Liver (tissue), 9 donors: ENCODE data around the gene MARCHF10. TPM values are rescaled to one million over a fixed set of nuclear protein-coding genes. Genes with fewer than 3 reads are reported as not detected.

Experiments used
- DNase-seq: peaks from one replicate; pipeline ENCODE4 v3.0.0-alpha.2; 2017; ENCODE audit warnings: low spot score
- H3K27ac ChIP-seq, 2 donors: one replicate each; pipeline ENCODE4 v1.7.0; 2013; ENCODE audit warnings: inconsistent platforms in 2 of 2, low read length in 2 of 2, control low read depth in 1 of 2, low read depth in 1 of 2, mild to moderate bottlenecking in 1 of 2
- H3K27me3 ChIP-seq, 4 donors: one replicate each; pipeline versions ENCODE4 v1.6.1 to v1.7.0; 2013; ENCODE audit warnings: low read length in 3 of 4, inconsistent platforms in 1 of 4, mild to moderate bottlenecking in 1 of 4, moderate library complexity in 1 of 4; ENCODE audit not compliant: control insufficient read depth in 4 of 4, insufficient read depth in 4 of 4
- H3K36me3 ChIP-seq, 4 donors: one replicate each; pipeline versions ENCODE4 v1.6.1 to v1.7.0; 2013; ENCODE audit warnings: low read length in 3 of 4, mild to moderate bottlenecking in 3 of 4, low read depth in 1 of 4, moderate library complexity in 1 of 4; ENCODE audit not compliant: control insufficient read depth in 4 of 4, insufficient read depth in 3 of 4
- H3K4me1 ChIP-seq, 4 donors: one replicate each; pipeline versions ENCODE4 v1.6.1 to v1.7.0; 2013; ENCODE audit warnings: low read length in 3 of 4, mild to moderate bottlenecking in 3 of 4, moderate library complexity in 1 of 4; ENCODE audit not compliant: control insufficient read depth in 4 of 4, insufficient read depth in 4 of 4
- H3K4me3 ChIP-seq, 3 donors: one replicate each; pipeline versions ENCODE4 v1.6.1 to v1.7.0; 2013; ENCODE audit warnings: low read length in 3 of 3, control low read depth in 1 of 3, low read depth in 1 of 3, mild to moderate bottlenecking in 1 of 3
- H3K9ac ChIP-seq, 2 donors: one replicate each; pipeline ENCODE4 v1.7.0; 2013; ENCODE audit warnings: low read length in 2 of 2, mild to moderate bottlenecking in 2 of 2, moderate library complexity in 2 of 2, control low read depth in 1 of 2, low read depth in 1 of 2
- H3K9me3 ChIP-seq, 4 donors: one replicate each; pipeline versions ENCODE4 v1.6.1 to v1.7.0; 2013; ENCODE audit warnings: low read length in 3 of 4; ENCODE audit not compliant: control insufficient read depth in 4 of 4
- EGR1 ChIP-seq, 2 donors: IDR thresholded peaks; 2 replicates each; pipeline ENCODE4 v1.6.1; 2016 to 2018; ENCODE audit warnings: antibody characterized with exemption in 2 of 2, low read depth in 2 of 2
- FOXA1 ChIP-seq: IDR thresholded peaks from 2 replicates; pipeline ENCODE4 v1.6.1; 2016; ENCODE audit warnings: antibody characterized with exemption
- FOXA2 ChIP-seq: IDR thresholded peaks from 2 replicates; pipeline ENCODE4 v1.6.1; 2016; ENCODE audit warnings: antibody characterized with exemption
- GABPA ChIP-seq, 2 donors: IDR thresholded peaks in 1 of 2; conservative IDR thresholded peaks in 1 of 2; 2 replicates each; pipeline ENCODE4 v1.6.1; 2016; ENCODE audit warnings: antibody characterized with exemption in 2 of 2, mild to moderate bottlenecking in 1 of 2, moderate library complexity in 1 of 2
- HNF4A ChIP-seq, 2 donors: conservative IDR thresholded peaks; 2 replicates each; pipeline ENCODE4 v1.6.1; 2016; ENCODE audit warnings: antibody characterized with exemption in 2 of 2, mild to moderate bottlenecking in 2 of 2
- HNF4G ChIP-seq: IDR thresholded peaks from 2 replicates; pipeline ENCODE4 v1.6.1; 2016; ENCODE audit warnings: antibody characterized with exemption
- JUND ChIP-seq, 2 donors: IDR thresholded peaks; 2 replicates each; pipeline ENCODE4 v1.6.1; 2016; ENCODE audit warnings: antibody characterized with exemption in 2 of 2
- NR2F2 ChIP-seq: IDR thresholded peaks from 2 replicates; pipeline ENCODE4 v1.6.1; 2016; ENCODE audit warnings: antibody characterized with exemption
- RAD21 ChIP-seq, 2 donors: IDR thresholded peaks; 2 replicates each; pipeline ENCODE4 v1.6.1; 2016; ENCODE audit warnings: antibody characterized with exemption in 2 of 2, mild to moderate bottlenecking in 2 of 2
- RXRA ChIP-seq, 2 donors: IDR thresholded peaks; 2 replicates each; pipeline ENCODE4 v1.6.1; 2017 to 2018; ENCODE audit warnings: antibody characterized with exemption in 2 of 2, mild to moderate bottlenecking in 1 of 2
- SP1 ChIP-seq: IDR thresholded peaks from 2 replicates; pipeline ENCODE4 v1.6.1; 2018; ENCODE audit warnings: antibody characterized with exemption, mild to moderate bottlenecking
- TAF1 ChIP-seq: conservative IDR thresholded peaks from 2 replicates; pipeline ENCODE4 v1.6.1; 2016; ENCODE audit warnings: antibody characterized with exemption, mild to moderate bottlenecking
- YY1 ChIP-seq: IDR thresholded peaks from 2 replicates; pipeline ENCODE4 v1.6.1; 2016; ENCODE audit warnings: antibody characterized with exemption, mild to moderate bottlenecking
- WGBS: extraction: QIAGEN DNeasy Blood & Tissue Kit; methylation state at CpG from one replicate; pipeline ENCODE4 v1.1.7; 2013; 5-methylcytosine and 5-hydroxymethylcytosine counted together
- polyA plus RNA-seq, 2 donors: library from polyadenylated mRNA; stranded (reverse) in 1 of 2; unstranded in 1 of 2; fragments of 200-250 nt in 1 of 2; fragments of >200 nt in 1 of 2; fragmentation: Nextera tagmentation in 1 of 2; extraction: Ambion mirVana in 1 of 2; gene quantifications; one replicate each; pipeline versions ENCODE4 v1.2.1 to v1.2.3, GENCODE V29; 2013 to 2015
- total RNA-seq, 2 donors: library from RNA; depleted of rRNA; stranded (reverse); fragments of >200 nt; gene quantifications; one replicate each; pipeline ENCODE4 v1.2.3, GENCODE V29; 2014
- TF ChIP-seq, protein P1 (sequence below): IDR thresholded peaks from 2 replicates; pipeline ENCODE4 v1.6.1; 2016; ENCODE audit warnings: antibody characterized with exemption
- TF ChIP-seq, protein P2 (sequence below): IDR thresholded peaks from 2 replicates; pipeline ENCODE4 v1.6.1; 2016; ENCODE audit warnings: antibody characterized with exemption, mild to moderate bottlenecking
- TF ChIP-seq, protein P3 (sequence below): fragments of 150-350 bp; IDR thresholded peaks from 2 replicates; pipeline ENCODE4 v1.5.1; 2017; ENCODE audit warnings: improper control_type of control experiment, low read depth, low read length; ENCODE audit not compliant: missing input control
- TF ChIP-seq, protein P4 (sequence below): IDR thresholded peaks from 2 replicates; pipeline ENCODE4 v1.6.1; 2016; ENCODE audit warnings: antibody characterized with exemption
- TF ChIP-seq, protein P5 (sequence below): IDR thresholded peaks from 2 replicates; pipeline ENCODE4 v1.6.1; 2016; ENCODE audit warnings: antibody characterized with exemption
- donor health status: healthy.
- donor health status: healthy.
- donor health status: healthy.
- donor health status: healthy.
- donor health status: healthy.

MARCHF10 gene
- total and polyA plus RNA-seq, 4 donors = not detected

DNA sequence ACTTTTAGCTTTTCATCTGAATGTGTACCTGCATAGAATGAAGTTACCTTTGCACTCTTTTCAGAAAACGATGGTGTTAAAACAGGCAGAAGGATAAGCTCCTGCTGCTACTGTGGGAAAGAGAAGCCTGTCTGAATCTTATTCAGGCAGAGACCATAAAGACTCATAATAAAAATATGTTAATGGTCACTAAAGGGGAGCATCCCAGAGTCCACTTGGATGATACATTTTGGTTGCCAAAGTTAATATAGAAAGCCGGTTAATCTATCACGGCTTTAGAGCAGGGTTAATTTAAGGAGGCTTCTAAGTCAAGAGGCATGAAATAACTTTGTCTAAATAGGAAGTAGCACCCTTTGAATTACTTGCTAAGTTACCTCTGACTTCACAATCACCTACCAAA lies 2.9 kb downstream of the MARCHF10 start:
- TF ChIP-seq SP1 = no peak
- H3K4me1 ChIP-seq = no peaks in the 10 kb centered on the region
- no peak overlapping the region for H3K27ac ChIP-seq
- no peak for DNase-seq
- H3K9ac ChIP-seq = no peak overlapping the region
- no peak overlapping the region for H3K4me3 ChIP-seq
- peaks cover 4 to 8% (median 6%) of the 10 kb centered on the region in 4 donors for H3K27me3 ChIP-seq
- H3K9me3 ChIP-seq = no peaks in the 10 kb centered on the region
- 69% methylated on average over 3 of the region's 3 CpGs for WGBS
- no peaks in the 10 kb centered on the region for H3K36me3 ChIP-seq

DNA sequence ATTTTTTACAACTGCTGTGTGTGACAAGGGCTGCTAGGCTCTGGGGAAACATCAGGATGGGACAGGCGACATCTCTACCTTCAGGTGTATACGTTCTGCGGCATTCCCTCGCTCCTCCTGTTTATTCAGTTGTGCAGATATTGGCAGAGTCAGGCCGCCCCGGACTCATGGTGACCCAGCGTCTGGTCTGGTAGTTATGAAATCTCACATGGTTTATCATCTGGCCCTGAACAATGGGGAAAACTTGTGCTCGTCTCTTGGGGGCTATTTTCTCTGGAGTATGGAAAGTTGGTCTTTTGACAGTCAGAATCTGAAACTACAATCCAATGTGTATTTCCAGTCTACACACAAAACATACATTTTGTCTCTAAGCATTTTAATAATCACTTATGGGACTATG lies 3.3 kb downstream of the MARCHF10 start:
- no peaks in the 10 kb centered on the region for H3K9me3 ChIP-seq
- H3K4me3 ChIP-seq = no peak overlapping the region
- no peaks in the 10 kb centered on the region for H3K36me3 ChIP-seq
- H3K27ac ChIP-seq = no peak overlapping the region
- TF ChIP-seq NR2F2 (no peak), GABPA (IDR thresholded peaks at IDR 0.05 in 1 of 2, conservative IDR thresholded peaks at IDR 0.05 in 1 of 2) (no peak), FOXA2 (no peak), RAD21 (IDR thresholded peaks at IDR 0.05) (no peak), TAF1 (no peak), JUND (IDR thresholded peaks at IDR 0.05) (no peak), YY1 (no peak), SP1 (no peak), RXRA (IDR thresholded peaks at IDR 0.05) (no peak), HNF4A (conservative IDR thresholded peaks at IDR 0.05) (no peak), HNF4G (no peak), EGR1 (IDR thresholded peaks at IDR 0.05; ENCODE audit: low read depth in 2 of 2) (no peak), FOXA1 (no peak)
- TF ChIP-seq, protein P1, sequence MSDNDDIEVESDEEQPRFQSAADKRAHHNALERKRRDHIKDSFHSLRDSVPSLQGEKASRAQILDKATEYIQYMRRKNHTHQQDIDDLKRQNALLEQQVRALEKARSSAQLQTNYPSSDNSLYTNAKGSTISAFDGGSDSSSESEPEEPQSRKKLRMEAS = no peak
- TF ChIP-seq, protein P2, sequence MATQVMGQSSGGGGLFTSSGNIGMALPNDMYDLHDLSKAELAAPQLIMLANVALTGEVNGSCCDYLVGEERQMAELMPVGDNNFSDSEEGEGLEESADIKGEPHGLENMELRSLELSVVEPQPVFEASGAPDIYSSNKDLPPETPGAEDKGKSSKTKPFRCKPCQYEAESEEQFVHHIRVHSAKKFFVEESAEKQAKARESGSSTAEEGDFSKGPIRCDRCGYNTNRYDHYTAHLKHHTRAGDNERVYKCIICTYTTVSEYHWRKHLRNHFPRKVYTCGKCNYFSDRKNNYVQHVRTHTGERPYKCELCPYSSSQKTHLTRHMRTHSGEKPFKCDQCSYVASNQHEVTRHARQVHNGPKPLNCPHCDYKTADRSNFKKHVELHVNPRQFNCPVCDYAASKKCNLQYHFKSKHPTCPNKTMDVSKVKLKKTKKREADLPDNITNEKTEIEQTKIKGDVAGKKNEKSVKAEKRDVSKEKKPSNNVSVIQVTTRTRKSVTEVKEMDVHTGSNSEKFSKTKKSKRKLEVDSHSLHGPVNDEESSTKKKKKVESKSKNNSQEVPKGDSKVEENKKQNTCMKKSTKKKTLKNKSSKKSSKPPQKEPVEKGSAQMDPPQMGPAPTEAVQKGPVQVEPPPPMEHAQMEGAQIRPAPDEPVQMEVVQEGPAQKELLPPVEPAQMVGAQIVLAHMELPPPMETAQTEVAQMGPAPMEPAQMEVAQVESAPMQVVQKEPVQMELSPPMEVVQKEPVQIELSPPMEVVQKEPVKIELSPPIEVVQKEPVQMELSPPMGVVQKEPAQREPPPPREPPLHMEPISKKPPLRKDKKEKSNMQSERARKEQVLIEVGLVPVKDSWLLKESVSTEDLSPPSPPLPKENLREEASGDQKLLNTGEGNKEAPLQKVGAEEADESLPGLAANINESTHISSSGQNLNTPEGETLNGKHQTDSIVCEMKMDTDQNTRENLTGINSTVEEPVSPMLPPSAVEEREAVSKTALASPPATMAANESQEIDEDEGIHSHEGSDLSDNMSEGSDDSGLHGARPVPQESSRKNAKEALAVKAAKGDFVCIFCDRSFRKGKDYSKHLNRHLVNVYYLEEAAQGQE = no peak
- TF ChIP-seq, protein P3, sequence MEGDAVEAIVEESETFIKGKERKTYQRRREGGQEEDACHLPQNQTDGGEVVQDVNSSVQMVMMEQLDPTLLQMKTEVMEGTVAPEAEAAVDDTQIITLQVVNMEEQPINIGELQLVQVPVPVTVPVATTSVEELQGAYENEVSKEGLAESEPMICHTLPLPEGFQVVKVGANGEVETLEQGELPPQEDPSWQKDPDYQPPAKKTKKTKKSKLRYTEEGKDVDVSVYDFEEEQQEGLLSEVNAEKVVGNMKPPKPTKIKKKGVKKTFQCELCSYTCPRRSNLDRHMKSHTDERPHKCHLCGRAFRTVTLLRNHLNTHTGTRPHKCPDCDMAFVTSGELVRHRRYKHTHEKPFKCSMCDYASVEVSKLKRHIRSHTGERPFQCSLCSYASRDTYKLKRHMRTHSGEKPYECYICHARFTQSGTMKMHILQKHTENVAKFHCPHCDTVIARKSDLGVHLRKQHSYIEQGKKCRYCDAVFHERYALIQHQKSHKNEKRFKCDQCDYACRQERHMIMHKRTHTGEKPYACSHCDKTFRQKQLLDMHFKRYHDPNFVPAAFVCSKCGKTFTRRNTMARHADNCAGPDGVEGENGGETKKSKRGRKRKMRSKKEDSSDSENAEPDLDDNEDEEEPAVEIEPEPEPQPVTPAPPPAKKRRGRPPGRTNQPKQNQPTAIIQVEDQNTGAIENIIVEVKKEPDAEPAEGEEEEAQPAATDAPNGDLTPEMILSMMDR = no peak
- TF ChIP-seq, protein P4, sequence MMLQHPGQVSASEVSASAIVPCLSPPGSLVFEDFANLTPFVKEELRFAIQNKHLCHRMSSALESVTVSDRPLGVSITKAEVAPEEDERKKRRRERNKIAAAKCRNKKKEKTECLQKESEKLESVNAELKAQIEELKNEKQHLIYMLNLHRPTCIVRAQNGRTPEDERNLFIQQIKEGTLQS = no peak
- TF ChIP-seq, protein P5, sequence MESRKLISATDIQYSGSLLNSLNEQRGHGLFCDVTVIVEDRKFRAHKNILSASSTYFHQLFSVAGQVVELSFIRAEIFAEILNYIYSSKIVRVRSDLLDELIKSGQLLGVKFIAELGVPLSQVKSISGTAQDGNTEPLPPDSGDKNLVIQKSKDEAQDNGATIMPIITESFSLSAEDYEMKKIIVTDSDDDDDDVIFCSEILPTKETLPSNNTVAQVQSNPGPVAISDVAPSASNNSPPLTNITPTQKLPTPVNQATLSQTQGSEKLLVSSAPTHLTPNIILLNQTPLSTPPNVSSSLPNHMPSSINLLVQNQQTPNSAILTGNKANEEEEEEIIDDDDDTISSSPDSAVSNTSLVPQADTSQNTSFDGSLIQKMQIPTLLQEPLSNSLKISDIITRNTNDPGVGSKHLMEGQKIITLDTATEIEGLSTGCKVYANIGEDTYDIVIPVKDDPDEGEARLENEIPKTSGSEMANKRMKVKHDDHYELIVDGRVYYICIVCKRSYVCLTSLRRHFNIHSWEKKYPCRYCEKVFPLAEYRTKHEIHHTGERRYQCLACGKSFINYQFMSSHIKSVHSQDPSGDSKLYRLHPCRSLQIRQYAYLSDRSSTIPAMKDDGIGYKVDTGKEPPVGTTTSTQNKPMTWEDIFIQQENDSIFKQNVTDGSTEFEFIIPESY = no peak
- WGBS = 40% methylated on average over 8 of the region's 8 CpGs
- no peaks in the 10 kb centered on the region for H3K4me1 ChIP-seq
- peaks cover 4 to 8% (median 6%) of the 10 kb centered on the region in 4 donors for H3K27me3 ChIP-seq
- no peak overlapping the region for H3K9ac ChIP-seq
- DNase-seq = no peak
